ENCODE data around the gene KIAA1217.

Gene KIAA1217

DNA sequence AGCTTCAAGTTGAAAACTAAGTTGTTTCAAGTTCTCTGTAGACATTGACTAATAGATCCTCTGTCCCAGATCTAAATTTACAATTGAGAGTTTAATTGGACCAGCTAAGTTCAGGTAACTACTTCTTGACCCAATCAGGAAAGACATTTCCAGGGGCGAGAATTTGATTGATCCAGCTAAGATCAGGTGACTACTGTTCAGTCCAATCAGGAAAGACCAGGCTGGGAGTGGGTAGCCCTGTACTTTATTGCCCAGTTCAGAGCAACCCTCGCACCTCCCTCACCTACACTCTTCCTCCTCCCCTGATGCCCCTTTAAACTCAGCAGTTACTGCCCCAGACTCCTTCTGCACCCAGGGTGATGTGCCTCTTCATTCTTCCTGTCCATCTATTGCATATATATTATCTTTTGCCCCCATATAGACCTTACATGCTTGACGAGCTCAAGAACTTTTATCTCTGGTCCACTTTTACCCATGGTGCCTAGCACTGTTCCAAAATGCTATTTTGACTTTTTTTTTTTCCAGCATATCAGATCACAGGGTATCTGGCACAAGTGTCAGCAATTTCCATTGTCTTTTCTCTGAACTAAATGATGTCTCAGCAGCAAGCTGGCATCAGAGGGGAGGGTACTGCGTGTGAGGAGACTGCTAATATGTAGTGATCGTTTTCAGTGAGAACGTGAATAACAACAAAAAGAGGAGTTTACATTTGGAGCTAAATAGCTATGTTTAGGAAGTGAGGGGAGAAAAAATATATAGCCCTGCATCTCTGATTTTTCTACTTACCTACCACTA lies 169.4 kb downstream of the KIAA1217 start:
- intact Hi-C loops (cut with micrococcal nuclease): no loop called here
- H3K4me3 Mint-ChIP-seq: no peak overlapping the region
- H3K27ac Mint-ChIP-seq: no peak overlapping the region
- no peaks in the 10 kb centered on the region for H3K36me3 Mint-ChIP-seq (ENCODE audit: low read depth)
- no peaks in the 10 kb centered on the region for H3K9me3 Mint-ChIP-seq
- H3K27me3 Mint-ChIP-seq: no peaks in the 10 kb centered on the region
- H3K4me1 Mint-ChIP-seq (ENCODE audit: low read depth): no peaks in the 10 kb centered on the region

DNA sequence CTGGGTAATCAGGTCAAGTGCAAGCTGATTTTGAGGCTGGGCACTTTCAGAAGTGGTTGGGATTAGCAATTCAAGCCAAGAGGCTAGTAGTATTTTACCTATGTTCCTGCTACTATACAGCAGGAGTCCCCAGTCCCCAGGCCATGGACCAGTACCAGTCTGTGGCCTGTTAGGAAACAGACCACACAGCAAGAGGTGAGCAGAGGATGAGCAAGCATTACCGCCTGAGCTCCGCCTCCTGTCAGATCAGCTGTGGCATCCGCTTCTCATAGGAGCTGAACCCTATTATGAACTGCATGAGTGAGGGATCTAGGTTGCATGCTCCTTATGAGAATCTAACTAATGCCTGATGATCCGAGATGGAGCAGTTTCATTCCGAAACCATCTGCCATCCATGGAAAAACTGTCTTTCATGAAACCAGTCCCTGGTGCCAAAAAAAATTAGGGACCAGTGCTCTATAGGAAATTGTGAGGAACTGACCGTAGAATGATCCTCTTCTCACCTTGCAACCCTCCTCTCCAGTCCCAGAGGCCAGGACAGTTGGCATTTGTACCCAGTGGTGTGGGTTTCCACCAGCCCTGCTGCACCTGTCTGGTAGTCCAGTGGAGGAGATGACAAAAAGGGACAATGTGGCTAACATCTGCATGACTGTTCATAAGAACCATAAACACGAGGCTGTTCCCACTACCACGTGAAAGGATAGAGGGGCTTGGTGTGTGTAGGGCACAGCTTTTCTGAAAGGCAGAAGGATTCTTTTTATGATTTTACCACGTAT lies 172.5 kb downstream of the KIAA1217 start:
- no peak overlapping the region for H3K4me3 Mint-ChIP-seq
- no peaks in the 10 kb centered on the region for H3K27me3 Mint-ChIP-seq
- no peaks in the 10 kb centered on the region for H3K36me3 Mint-ChIP-seq (ENCODE audit: low read depth)
- H3K4me1 Mint-ChIP-seq (ENCODE audit: low read depth): no peaks in the 10 kb centered on the region
- intact Hi-C loops (cut with micrococcal nuclease): no loop called here
- no peak overlapping the region for H3K27ac Mint-ChIP-seq
- no peaks in the 10 kb centered on the region for H3K9me3 Mint-ChIP-seq

- no peaks in the 10 kb centered on the region for H3K9me3 Mint-ChIP-seq
- no peak overlapping the region for H3K27ac Mint-ChIP-seq
- H3K4me3 Mint-ChIP-seq: no peak overlapping the region
- H3K36me3 Mint-ChIP-seq (ENCODE audit: low read depth): no peaks in the 10 kb centered on the region
- H3K4me1 Mint-ChIP-seq (ENCODE audit: low read depth): no peaks in the 10 kb centered on the region
- intact Hi-C loops (cut with micrococcal nuclease): no loop called here
- no peaks in the 10 kb centered on the region for H3K27me3 Mint-ChIP-seq
Measured at GRCh38 chr10:24382045-24382444, 173.1 kb downstream of the KIAA1217 start.

DNA sequence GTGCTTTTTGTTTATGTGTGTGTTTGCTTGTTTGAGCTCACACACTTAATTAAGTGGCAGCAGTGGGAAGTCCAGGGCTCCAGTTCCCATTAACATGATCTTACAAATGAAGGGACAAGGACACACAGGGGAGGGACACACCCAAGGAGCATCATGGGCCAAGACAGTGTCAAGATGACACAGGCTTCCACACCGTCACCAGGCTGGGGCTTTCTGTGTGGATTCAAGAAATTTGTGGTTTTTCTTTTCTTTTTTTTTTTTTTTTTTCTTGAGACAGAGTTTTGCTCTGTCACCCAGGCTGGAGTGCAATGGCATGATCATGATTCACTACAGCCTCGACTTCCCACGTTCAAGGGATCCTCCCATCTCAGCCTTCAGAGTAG lies 173.6 kb downstream of the KIAA1217 start:
- Mint-ChIP-seq H3K4me3 (no peak overlapping the region), H3K27me3 (no peaks in the 10 kb centered on the region)
- intact Hi-C loops (cut with micrococcal nuclease): no loop called here

GRCh38 chr10:24382979-24383663 lies 174.2 kb downstream of the KIAA1217 start:
- Mint-ChIP-seq H3K36me3 (ENCODE audit: low read depth) (no peaks in the 10 kb centered on the region), H3K27me3 (no peaks in the 10 kb centered on the region), H3K27ac (no peak overlapping the region), H3K4me1 (ENCODE audit: low read depth) (no peaks in the 10 kb centered on the region), H3K4me3 (no peak overlapping the region), H3K9me3 (no peaks in the 10 kb centered on the region)
- intact Hi-C loops (cut with micrococcal nuclease): no loop called here

More for the DNA sequence above, 173.6 kb downstream of the KIAA1217 start:
- Mint-ChIP-seq H3K9me3 (no peaks in the 10 kb centered on the region), H3K27ac (no peak overlapping the region), H3K4me1 (ENCODE audit: low read depth) (no peaks in the 10 kb centered on the region), H3K36me3 (ENCODE audit: low read depth) (no peaks in the 10 kb centered on the region)

DNA sequence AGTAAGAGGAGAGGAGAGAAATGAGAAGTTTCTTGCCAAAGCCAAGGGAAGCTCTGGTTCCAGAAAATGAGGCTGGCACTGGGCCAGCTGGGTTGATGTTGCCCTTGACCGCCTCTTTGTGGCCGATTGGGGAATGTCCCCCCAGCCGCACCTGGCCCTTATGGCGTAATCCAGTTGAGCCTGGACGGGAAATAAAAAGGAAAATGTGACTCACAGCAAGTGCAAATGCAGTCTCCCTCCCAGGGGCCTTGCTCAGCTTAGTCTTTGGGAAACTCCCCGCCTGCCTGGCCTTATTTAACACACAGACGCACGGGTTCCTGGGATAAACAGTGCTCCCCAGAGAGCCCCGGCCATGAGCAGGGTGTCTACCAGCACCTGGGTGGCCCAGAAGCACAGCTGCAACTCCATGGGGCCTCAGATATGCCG lies 174.8 kb downstream of the KIAA1217 start:
- Mint-ChIP-seq H3K4me3 (no peak overlapping the region), H3K27ac (no peak overlapping the region), H3K36me3 (ENCODE audit: low read depth) (no peaks in the 10 kb centered on the region), H3K9me3 (no peaks in the 10 kb centered on the region), H3K27me3 (no peaks in the 10 kb centered on the region), H3K4me1 (ENCODE audit: low read depth) (no peaks in the 10 kb centered on the region)
- intact Hi-C loops (cut with micrococcal nuclease): no loop called here

GRCh38 chr10:24384954-24385353 lies 176.0 kb downstream of the KIAA1217 start:
- Mint-ChIP-seq H3K4me1 (ENCODE audit: low read depth) (no peaks in the 10 kb centered on the region), H3K27me3 (no peaks in the 10 kb centered on the region), H3K27ac (no peak overlapping the region), H3K4me3 (no peak overlapping the region), H3K36me3 (ENCODE audit: low read depth) (no peaks in the 10 kb centered on the region), H3K9me3 (no peaks in the 10 kb centered on the region)
- intact Hi-C loops (cut with micrococcal nuclease): no loop called here

DNA sequence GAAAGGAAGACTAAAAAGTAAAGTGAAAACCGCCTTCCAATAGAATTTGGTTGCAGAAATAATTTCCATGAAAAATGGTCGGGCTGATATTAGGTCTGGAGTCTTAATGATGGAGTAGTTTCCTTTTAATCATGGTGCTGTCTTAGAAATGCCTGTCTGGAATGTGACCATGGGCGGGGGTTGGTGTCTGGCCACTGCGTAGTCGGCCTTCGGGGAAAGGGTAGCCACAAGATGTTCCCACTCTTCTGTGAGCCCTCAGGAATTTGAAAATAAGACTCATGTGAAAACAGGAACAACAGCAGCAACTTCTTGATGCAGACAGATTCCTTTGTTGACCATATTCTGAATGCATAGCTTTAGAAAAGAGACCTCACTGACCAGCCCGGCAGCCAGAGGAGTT lies 176.8 kb downstream of the KIAA1217 start:
- Mint-ChIP-seq H3K27ac (no peak overlapping the region), H3K27me3 (no peaks in the 10 kb centered on the region), H3K4me1 (ENCODE audit: low read depth) (no peaks in the 10 kb centered on the region), H3K4me3 (no peak overlapping the region), H3K9me3 (no peaks in the 10 kb centered on the region), H3K36me3 (ENCODE audit: low read depth) (no peaks in the 10 kb centered on the region)
- intact Hi-C loops (cut with micrococcal nuclease): no loop called here

- Mint-ChIP-seq H3K27me3 (no peaks in the 10 kb centered on the region), H3K27ac (no peak overlapping the region), H3K4me1 (ENCODE audit: low read depth) (no peaks in the 10 kb centered on the region), H3K9me3 (no peaks in the 10 kb centered on the region), H3K36me3 (ENCODE audit: low read depth) (no peaks in the 10 kb centered on the region), H3K4me3 (no peak overlapping the region)
- intact Hi-C loops (cut with micrococcal nuclease): no loop called here
Measured at GRCh38 chr10:24390146-24390700, 181.3 kb downstream of the KIAA1217 start.

DNA sequence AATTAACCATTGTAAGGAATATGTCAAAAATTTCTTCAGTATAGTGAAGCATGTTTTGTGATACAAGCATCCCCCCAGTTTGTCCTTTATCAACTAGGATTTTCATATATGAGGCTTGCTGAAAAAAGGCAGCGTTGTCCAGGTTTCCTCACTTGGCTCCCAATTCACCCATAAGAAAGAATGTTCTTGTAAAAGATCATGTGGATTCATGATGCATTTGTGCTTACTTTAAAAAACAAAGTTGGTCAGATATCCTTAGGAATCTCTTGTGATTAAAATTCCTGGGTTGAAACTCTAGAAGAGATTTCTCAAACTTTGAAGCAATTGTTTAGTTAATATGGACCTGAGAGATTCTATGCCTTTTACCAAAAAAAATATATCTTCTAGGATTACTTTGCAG lies 181.8 kb downstream of the KIAA1217 start:
- H3K36me3 Mint-ChIP-seq (ENCODE audit: low read depth): no peaks in the 10 kb centered on the region
- H3K4me1 Mint-ChIP-seq (ENCODE audit: low read depth): no peaks in the 10 kb centered on the region
- no peaks in the 10 kb centered on the region for H3K9me3 Mint-ChIP-seq
- intact Hi-C loops (cut with micrococcal nuclease): no loop called here
- H3K4me3 Mint-ChIP-seq: no peak overlapping the region
- H3K27me3 Mint-ChIP-seq: no peaks in the 10 kb centered on the region
- H3K27ac Mint-ChIP-seq: no peak overlapping the region

- intact Hi-C loops (cut with micrococcal nuclease): no loop called here
Measured at GRCh38 chr10:24393201-24393600, 184.3 kb downstream of the KIAA1217 start.

DNA sequence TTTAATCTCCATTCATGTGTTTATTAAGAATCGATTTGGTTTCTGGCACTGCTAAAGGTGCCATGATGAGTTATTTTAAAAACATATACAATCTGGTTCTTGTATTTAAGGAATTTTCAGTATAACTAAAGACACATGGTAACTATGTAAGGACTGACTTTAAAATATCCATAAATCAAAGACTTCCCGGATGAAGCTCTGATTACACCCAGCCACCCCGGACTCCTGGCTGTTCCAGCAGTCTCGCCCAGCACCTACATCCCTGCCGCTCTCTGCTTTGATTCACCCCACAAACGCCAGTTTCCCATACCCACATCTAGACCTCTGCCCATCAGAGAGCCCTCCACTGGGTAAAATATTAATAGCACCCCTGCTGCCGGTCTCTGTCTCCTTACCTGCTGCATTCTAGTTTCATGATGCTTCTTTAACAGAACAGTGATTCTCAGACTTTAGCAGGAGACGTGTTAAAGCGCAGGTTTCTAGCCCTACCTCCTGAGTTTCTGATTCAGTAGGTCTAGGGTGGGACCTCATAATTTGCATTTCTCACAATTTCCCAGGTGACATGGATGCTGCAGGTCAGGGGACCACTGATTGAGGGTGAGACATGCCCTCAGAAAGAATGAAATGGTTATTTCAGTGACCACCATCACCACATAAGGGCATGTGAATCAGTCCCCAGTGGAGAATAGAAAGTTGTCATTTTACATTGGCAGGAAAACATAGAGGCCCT lies 185.7 kb downstream of the KIAA1217 start:
- no peaks in the 10 kb centered on the region for H3K27me3 Mint-ChIP-seq
- intact Hi-C loops (cut with micrococcal nuclease): no loop called here
- H3K36me3 Mint-ChIP-seq (ENCODE audit: low read depth): no peaks in the 10 kb centered on the region
- H3K27ac Mint-ChIP-seq: no peak overlapping the region
- no peaks in the 10 kb centered on the region for H3K4me1 Mint-ChIP-seq (ENCODE audit: low read depth)
- H3K9me3 Mint-ChIP-seq: no peaks in the 10 kb centered on the region
- no peak overlapping the region for H3K4me3 Mint-ChIP-seq

More at GRCh38 chr10:24393201-24393600, 184.3 kb downstream of the KIAA1217 start:
- Mint-ChIP-seq H3K27ac (no peak overlapping the region), H3K4me1 (ENCODE audit: low read depth) (no peaks in the 10 kb centered on the region), H3K4me3 (no peak overlapping the region), H3K36me3 (ENCODE audit: low read depth) (no peaks in the 10 kb centered on the region), H3K27me3 (no peaks in the 10 kb centered on the region), H3K9me3 (no peaks in the 10 kb centered on the region)

- Mint-ChIP-seq H3K27ac (no peak overlapping the region), H3K27me3 (no peaks in the 10 kb centered on the region), H3K36me3 (ENCODE audit: low read depth) (no peaks in the 10 kb centered on the region), H3K4me3 (no peak overlapping the region), H3K9me3 (no peaks in the 10 kb centered on the region), H3K4me1 (ENCODE audit: low read depth) (no peaks in the 10 kb centered on the region)
- intact Hi-C loops (cut with micrococcal nuclease): no loop called here
Measured at GRCh38 chr10:24396396-24396795, 187.5 kb downstream of the KIAA1217 start.
